ENCODE results near the gene CETN2.

Gene CETN2

GRCh38 chrX:152821145-152821765 lies 9.3 kb downstream of the CETN2 start:
- Histone ChIP-seq H3K36me3 (replicated peaks; ENCODE audit: insufficient read depth, low read length) (no peaks in the 10 kb centered on the region), H3K9ac (ENCODE audit: low read length) (no peak overlapping the region), H3K4me3 (ENCODE audit: low read length) (no peak overlapping the region), H3K79me2 (ENCODE audit: low read length) (no peaks in the 10 kb centered on the region), H3K27me3 (replicated peaks; ENCODE audit: insufficient read depth, low read length) (no peaks in the 10 kb centered on the region), H3K9me2 (replicated peaks; ENCODE audit: insufficient read depth, low read length) (no peaks in the 10 kb centered on the region), H3K9me3 (replicated peaks; ENCODE audit: insufficient read depth, low read length) (no peaks in the 10 kb centered on the region), H3K4me2 (ENCODE audit: low read depth, low read length) (no peak overlapping the region), H3F3A (ENCODE audit: insufficient read depth, low read length) (no peaks in the 10 kb centered on the region), H2AFZ (ENCODE audit: low read length) (no peak overlapping the region), H3K27ac (ENCODE audit: low read length) (no peak overlapping the region), H3K4me1 (ENCODE audit: low read length) (peaks cover 13% of the 10 kb centered on the region), H4K20me1 (ENCODE audit: insufficient read depth, low read length) (no peaks in the 10 kb centered on the region)
- DNase-seq = peak; percentile 21
- no peak for TF ChIP-seq EZH2 (optimal IDR thresholded peaks at IDR 0.05; ENCODE audit: low read depth, low read length)
- TF ChIP-seq CTCF (IDR thresholded peaks at IDR 0.05; ENCODE audit: low read length) = peak; percentile 69
- no peak for TF ChIP-seq EZH2phosphoT487 (IDR thresholded peaks at IDR 0.05; ENCODE audit: low read length)

- no peak overlapping the region for H3K4me2 ChIP-seq (ENCODE audit: low read depth, low read length)
- no peak for DNase-seq
- no peaks in the 10 kb centered on the region for H3K9me2 ChIP-seq (replicated peaks; ENCODE audit: insufficient read depth, low read length)
- H4K20me1 ChIP-seq (ENCODE audit: insufficient read depth, low read length) = no peaks in the 10 kb centered on the region
- H3K79me2 ChIP-seq (ENCODE audit: low read length) = no peaks in the 10 kb centered on the region
- peaks cover 13% of the 10 kb centered on the region for H3K4me1 ChIP-seq (ENCODE audit: low read length)
- no peaks in the 10 kb centered on the region for H3K9me3 ChIP-seq (replicated peaks; ENCODE audit: insufficient read depth, low read length)
- H3K9ac ChIP-seq (ENCODE audit: low read length) = no peak overlapping the region
- TF ChIP-seq CTCF (IDR thresholded peaks at IDR 0.05; ENCODE audit: low read length) (no peak), EZH2 (optimal IDR thresholded peaks at IDR 0.05; ENCODE audit: low read depth, low read length) (no peak), EZH2phosphoT487 (IDR thresholded peaks at IDR 0.05; ENCODE audit: low read length) (no peak)
- H3K27me3 ChIP-seq (replicated peaks; ENCODE audit: insufficient read depth, low read length) = no peaks in the 10 kb centered on the region
- no peaks in the 10 kb centered on the region for H3K36me3 ChIP-seq (replicated peaks; ENCODE audit: insufficient read depth, low read length)
- no peak overlapping the region for H2AFZ ChIP-seq (ENCODE audit: low read length)
- H3K4me3 ChIP-seq (ENCODE audit: low read length) = no peak overlapping the region
- H3K27ac ChIP-seq (ENCODE audit: low read length) = no peak overlapping the region
- no peaks in the 10 kb centered on the region for H3F3A ChIP-seq (ENCODE audit: insufficient read depth, low read length)
Measured at GRCh38 chrX:152819732-152820131, 10.8 kb downstream of the CETN2 start.

DNA sequence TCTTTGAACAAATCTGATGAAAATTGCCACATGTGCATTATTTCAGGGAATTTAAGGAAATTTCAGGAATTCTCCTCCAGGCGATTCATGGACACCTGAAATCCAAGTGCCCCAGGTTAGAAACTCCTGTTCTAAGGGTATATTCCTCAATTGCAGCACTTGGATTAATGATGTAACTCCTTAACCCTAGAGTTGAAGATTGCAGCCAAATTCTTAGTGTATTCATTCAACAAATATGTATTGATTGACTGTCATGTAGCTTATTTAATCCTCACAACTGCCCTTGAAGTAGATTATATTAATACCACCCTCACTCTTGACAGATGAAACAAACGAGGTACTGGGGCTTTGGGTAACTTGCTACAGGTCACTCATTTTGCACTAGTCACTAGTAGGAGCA lies 11.3 kb downstream of the CETN2 start:
- H3K4me2 ChIP-seq (ENCODE audit: low read depth, low read length) = no peak overlapping the region
- H3K36me3 ChIP-seq (replicated peaks; ENCODE audit: insufficient read depth, low read length) = no peaks in the 10 kb centered on the region
- peaks cover 13% of the 10 kb centered on the region for H3K4me1 ChIP-seq (ENCODE audit: low read length)
- H3K9me2 ChIP-seq (replicated peaks; ENCODE audit: insufficient read depth, low read length) = no peaks in the 10 kb centered on the region
- no peak overlapping the region for H2AFZ ChIP-seq (ENCODE audit: low read length)
- no peaks in the 10 kb centered on the region for H3K9me3 ChIP-seq (replicated peaks; ENCODE audit: insufficient read depth, low read length)
- no peaks in the 10 kb centered on the region for H3K79me2 ChIP-seq (ENCODE audit: low read length)
- no peaks in the 10 kb centered on the region for H3F3A ChIP-seq (ENCODE audit: insufficient read depth, low read length)
- no peak overlapping the region for H3K9ac ChIP-seq (ENCODE audit: low read length)
- DNase-seq = no peak
- TF ChIP-seq EZH2 (optimal IDR thresholded peaks at IDR 0.05; ENCODE audit: low read depth, low read length) = no peak
- no peak for TF ChIP-seq CTCF (IDR thresholded peaks at IDR 0.05; ENCODE audit: low read length)
- TF ChIP-seq EZH2phosphoT487 (IDR thresholded peaks at IDR 0.05; ENCODE audit: low read length) = no peak
- no peaks in the 10 kb centered on the region for H4K20me1 ChIP-seq (ENCODE audit: insufficient read depth, low read length)
- no peak overlapping the region for H3K4me3 ChIP-seq (ENCODE audit: low read length)
- H3K27me3 ChIP-seq (replicated peaks; ENCODE audit: insufficient read depth, low read length) = no peaks in the 10 kb centered on the region
- H3K27ac ChIP-seq (ENCODE audit: low read length) = no peak overlapping the region
